Muscle of arm (tissue), 12 donors: ENCODE data around the gene PET100. TPM values are rescaled to one million over a fixed set of nuclear protein-coding genes. Genes with fewer than 3 reads are reported as not detected.

ENCODE experiments used
- DNase-seq: peaks from one replicate; pipeline ENCODE4 v3.0.0-alpha.2; 2013
- polyA plus RNA-seq, 12 donors: library from polyadenylated mRNA; unstranded; fragments of 120-200 nt; gene quantifications; one replicate each; pipeline ENCODE4 v1.2.1, GENCODE V29; 2013; ENCODE audit not compliant: insufficient read length in 12 of 12

The PET100 gene
- polyA plus RNA-seq, 12 donors, result 46.7 to 76.9 (median 63.3) TPM; not detected in 1

GRCh38 chr19:7676376-7676775 is 46.8 kb downstream of the PET100 start:
- DNase-seq, result no peak

DNA sequence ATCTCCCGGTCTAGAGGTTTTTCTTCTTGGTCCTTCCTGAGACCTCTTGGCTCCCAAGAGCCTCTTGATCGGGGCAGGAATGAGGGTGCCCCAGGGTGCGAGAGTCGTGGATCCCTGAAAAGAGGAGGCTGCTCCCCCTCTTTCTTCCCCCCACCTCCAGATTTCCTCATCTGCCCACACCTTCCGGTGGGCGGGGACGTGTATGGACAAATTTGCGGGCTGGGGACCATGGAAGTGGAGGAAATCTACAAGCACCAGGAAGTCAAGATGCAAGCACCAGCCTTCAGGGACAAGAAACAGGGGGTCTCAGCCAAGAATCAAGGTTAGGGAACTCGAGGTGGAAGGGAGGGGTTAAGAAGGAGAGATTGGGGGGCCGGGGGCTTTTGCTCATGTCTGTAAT is 47.3 kb downstream of the PET100 start, which contains the start of gene MCEMP1:
Gene MCEMP1 (plus strand): TSS at position 237 of the 400 bp plus-strand sequence. CDS start 31 bp downstream, at position 268.
- no peak for DNase-seq

- no peak for DNase-seq
Observed at GRCh38 chr19:7677669-7678311, 48.2 kb downstream of the PET100 start.

DNA sequence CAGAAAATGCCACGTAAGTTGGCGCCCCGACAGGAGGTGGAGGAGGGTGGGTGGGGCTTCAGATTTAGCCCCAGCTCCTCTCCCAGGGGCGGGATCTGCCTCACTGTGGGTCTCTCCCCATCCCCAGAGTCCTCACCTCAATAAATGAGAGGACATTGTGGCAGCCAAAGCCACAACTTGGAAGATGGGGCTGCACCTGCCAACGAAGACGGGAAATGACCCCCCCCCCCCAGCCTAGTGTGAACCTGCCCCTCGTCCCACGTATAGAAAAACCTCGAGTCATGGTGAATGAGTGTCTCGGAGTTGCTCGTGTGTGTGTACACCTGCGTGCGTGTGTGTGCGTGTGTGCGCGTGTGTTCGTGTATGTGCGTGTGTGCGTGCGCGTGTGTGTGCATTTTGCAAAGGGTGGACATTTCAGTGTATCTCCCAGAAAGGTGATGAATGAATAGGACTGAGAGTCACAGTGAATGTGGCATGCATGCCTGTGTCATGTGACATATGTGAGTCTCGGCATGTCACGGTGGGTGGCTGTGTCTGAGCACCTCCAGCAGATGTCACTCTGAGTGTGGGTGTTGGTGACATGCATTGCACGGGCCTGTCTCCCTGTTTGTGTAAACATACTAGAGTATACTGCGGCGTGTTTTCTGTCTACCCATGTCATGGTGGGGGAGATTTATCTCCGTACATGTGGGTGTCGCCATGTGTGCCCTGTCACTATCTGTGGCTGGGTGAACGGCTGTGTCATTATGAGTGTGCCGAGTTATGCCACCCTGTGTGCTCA is 49.6 kb downstream of the PET100 start:
- DNase-seq, result no peak

DNA sequence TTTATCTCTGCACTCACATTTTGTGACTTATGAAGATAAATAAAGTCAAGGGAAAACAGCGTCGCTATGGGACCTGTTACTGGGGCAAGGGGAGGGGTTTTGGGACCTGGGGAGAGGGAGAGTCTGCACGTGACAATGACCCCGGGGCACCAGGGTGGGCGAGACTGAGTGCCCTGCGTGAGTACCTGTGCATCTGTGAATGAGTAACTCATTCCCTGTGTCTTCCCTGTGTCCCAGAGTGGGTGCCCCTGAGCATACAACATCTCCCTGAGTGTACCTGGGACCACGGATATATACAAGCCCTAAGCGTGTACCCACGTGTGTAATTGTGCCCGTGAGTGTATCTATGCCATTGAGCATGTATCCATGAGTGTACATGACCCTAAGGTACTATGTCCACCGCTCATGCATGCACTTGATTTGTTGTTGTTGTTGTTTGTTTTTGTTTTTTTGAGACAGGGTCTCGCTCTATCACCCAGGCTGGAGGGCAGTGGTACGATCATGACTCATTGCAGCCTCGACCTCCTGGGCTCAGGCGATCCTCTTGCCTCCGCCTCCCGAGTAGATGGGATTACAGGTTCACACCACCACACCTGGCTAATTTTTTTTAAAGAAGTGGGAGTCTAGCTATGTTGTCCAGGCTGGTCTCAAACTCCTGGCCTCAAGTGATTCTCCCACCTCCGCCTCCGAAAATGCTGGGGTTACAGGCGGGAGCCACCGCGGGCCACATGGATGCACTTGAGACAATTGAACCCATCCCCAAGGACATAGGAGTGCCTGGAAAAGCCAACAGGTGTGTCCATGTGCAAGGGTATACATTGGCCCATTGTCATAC is 50.4 kb downstream of the PET100 start:
- no peak for DNase-seq

GRCh38 chr19:7680606-7681339 is 51.2 kb downstream of the PET100 start, which contains the start of gene TRAPPC5:
Gene TRAPPC5 (plus strand): TSS chr19:7680833. CDS start chr19:7682254, 1,421 bp downstream.
- peak; percentile 90 for DNase-seq

Other genes starting within 250 kb of the PET100 start
- gene PEX11G, start 140.8 kb upstream of the PET100 start, polyA plus RNA-seq, result 1 to 10 TPM in 10 of 12 donors, not detected in 2; 1.9 to 3.1 (median 2.3) TPM
- gene ZNF358, start 113.7 kb upstream of the PET100 start, polyA plus RNA-seq, result 10 to 100 TPM in 11 of 12 donors, not detected in 1; 30.7 to 89.4 (median 36.4) TPM
- gene MCOLN1, start 107.2 kb upstream of the PET100 start, polyA plus RNA-seq, result 10 to 100 TPM in 10 of 12 donors, 1 to 10 TPM in 1, not detected in 1; 9.7 to 16.7 (median 10.8) TPM
- gene PNPLA6, start 94.1 kb upstream of the PET100 start, polyA plus RNA-seq, result 10 to 100 TPM in 11 of 12 donors, not detected in 1; 19.3 to 47.1 (median 24.1) TPM
- 1 to 10 TPM in 3 of 12 donors, under 1 TPM in 7, not detected in 2; 0.06 to 8.8 (median 0.33) TPM for gene CAMSAP3, start 33.9 kb upstream of the PET100 start, polyA plus RNA-seq
- 10 to 100 TPM in 11 of 12 donors, not detected in 1; 17.4 to 32.6 (median 20.7) TPM for gene XAB2, start 248 bp upstream of the PET100 start, polyA plus RNA-seq
- under 1 TPM in 3 of 12 donors, not detected in 9; 0.16 to 0.66 (median 0.40) TPM for gene PCP2, start 3.9 kb downstream of the PET100 start, polyA plus RNA-seq
- 10 to 100 TPM in 2 of 12 donors, 1 to 10 TPM in 9, not detected in 1; 2.9 to 31.2 (median 4.1) TPM for gene STXBP2, start 7.3 kb downstream of the PET100 start, polyA plus RNA-seq
- 1 to 10 TPM in 10 of 12 donors, not detected in 2; 1.2 to 6.2 (median 1.8) TPM for gene RETN, start 39.3 kb downstream of the PET100 start, polyA plus RNA-seq
- gene MCEMP1, start 47.3 kb downstream of the PET100 start, polyA plus RNA-seq, result under 1 TPM in 6 of 12 donors, not detected in 6; 0.11 to 0.94 (median 0.26) TPM
- 10 to 100 TPM in 11 of 12 donors, not detected in 1; 24.1 to 50.8 (median 29.3) TPM for gene TRAPPC5, start 51.0 kb downstream of the PET100 start, polyA plus RNA-seq
- gene FCER2, start 72.3 kb downstream of the PET100 start, polyA plus RNA-seq, result 1 to 10 TPM in 1 of 12 donors, under 1 TPM in 9, not detected in 2; 0.27 to 1.8 (median 0.43) TPM
- under 1 TPM in 5 of 12 donors, not detected in 7; 0.19 to 0.47 (median 0.24) TPM for gene CLEC4G, start 102.3 kb downstream of the PET100 start, polyA plus RNA-seq
- 1 to 10 TPM in 11 of 12 donors, not detected in 1; 2.2 to 6.3 (median 3.5) TPM for gene CD209, start 117.7 kb downstream of the PET100 start, polyA plus RNA-seq
- gene CLEC4M, start 133.4 kb downstream of the PET100 start, polyA plus RNA-seq, result 1 to 10 TPM in 1 of 12 donors, under 1 TPM in 3, not detected in 8; 0.13 to 1.1 (median 0.40) TPM
- 10 to 100 TPM in 11 of 12 donors, not detected in 1; 10.6 to 15.6 (median 12.4) TPM for gene EVI5L, start 200.4 kb downstream of the PET100 start, polyA plus RNA-seq
- 1 to 10 TPM in 2 of 12 donors, under 1 TPM in 9, not detected in 1; 0.16 to 2.9 (median 0.22) TPM for gene PRR36, start 244.6 kb downstream of the PET100 start, polyA plus RNA-seq